ENCODE measurements around the gene PRR7.

Gene PRR7

DNA sequence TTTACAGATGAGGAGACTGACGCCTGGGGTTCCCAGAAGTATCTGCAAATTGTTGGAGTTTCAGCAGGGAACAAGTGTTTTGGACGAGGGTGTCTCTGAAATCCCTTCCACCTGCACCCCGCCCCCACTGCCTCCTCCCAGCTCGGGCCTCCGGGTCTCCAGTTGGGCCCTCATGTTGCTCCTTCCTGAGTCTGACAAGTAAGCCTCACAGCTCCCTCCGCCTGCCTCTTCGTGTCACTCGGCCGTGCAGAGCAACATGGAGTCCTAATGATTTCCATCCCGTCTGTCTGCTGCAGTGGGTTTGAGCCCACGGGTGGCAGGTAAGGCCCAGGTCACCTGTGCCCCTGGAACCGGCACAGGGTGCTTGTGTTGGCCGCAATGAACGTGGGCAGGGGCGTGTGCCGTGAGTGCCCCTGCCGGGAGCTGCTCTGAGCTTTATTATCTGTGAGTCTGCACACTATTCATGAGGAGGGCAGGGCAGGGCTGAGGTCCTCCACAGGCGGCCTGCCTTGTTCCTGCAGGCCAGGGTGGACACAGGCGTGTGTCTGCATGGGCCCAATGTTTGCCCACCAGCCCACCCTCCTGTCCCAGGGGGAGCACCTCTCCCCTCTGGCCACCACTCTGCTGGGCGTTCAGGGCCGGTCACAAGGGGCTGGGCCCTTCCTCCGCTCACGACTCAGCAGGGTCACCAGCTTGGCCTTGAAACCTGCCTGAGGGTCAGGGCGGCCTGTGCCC is 56.9 kb downstream of the PRR7 start:
- ChIA-PET POLR2A (interaction anchor here (0.5 to 1.3 kb wide), 3 partner anchors 12 to 714 kb away, joined by 3 read pairs; no protein-coding TSS in a partner anchor), CTCF (interaction anchor here (0.6 to 5.0 kb wide), 7 partner anchors 12 to 100 kb away, joined by 3 to 54 read pairs (median 5); no protein-coding TSS in a partner anchor)
- Histone ChIP-seq H3K9me3 (ENCODE audit: control insufficient read depth, insufficient read depth, low read depth, low read length) (no peaks in the 10 kb centered on the region), H3K36me3 (ENCODE audit: control insufficient read depth in 2 of 2, insufficient read depth in 1 of 2, low read length in 2 of 2) (peaks cover 0 to 2% of the 10 kb centered on the region in 2 experiments; a peak in 1 of 3 replicates), H3K4me3 (ENCODE audit: low read depth, low read length) (no peak overlapping the region), H3K27ac (ENCODE audit: extremely low read depth, low read depth, low read length) (no peak overlapping the region), H3K4me1 (ENCODE audit: control insufficient read depth, insufficient read depth, low read length) (no peaks in the 10 kb centered on the region)
- TF ChIP-seq ZBTB7A (tag by site-specific recombination; IDR thresholded peaks at IDR 0.05; ENCODE audit: low read depth), result no peak
- no peak for TF ChIP-seq KLF9 (tag by site-specific recombination; IDR thresholded peaks at IDR 0.05; ENCODE audit: low read depth)

- H3K9me3 ChIP-seq (ENCODE audit: control insufficient read depth, insufficient read depth, low read depth, low read length), result no peaks in the 10 kb centered on the region
- CTCF ChIA-PET, result interaction anchor here (0.5 to 1.7 kb wide), 6 partner anchors 13 to 558 kb away, joined by 3 to 6 read pairs (median 4); no protein-coding TSS in a partner anchor
- TF ChIP-seq ZNF747 (tag by site-specific recombination; IDR thresholded peaks at IDR 0.05), result no peak
- no peak for TF ChIP-seq ZNF362 (tag by site-specific recombination; IDR thresholded peaks at IDR 0.05)
- no peak for TF ChIP-seq RBAK (tag by site-specific recombination; IDR thresholded peaks at IDR 0.05)
- TF ChIP-seq ZNF777 (tag by site-specific recombination; IDR thresholded peaks at IDR 0.05; ENCODE audit: borderline replicate concordance), result no peak
- TF ChIP-seq KLF17 (tag by site-specific recombination; IDR thresholded peaks at IDR 0.05), result no peak
- no peak for TF ChIP-seq IKZF3 (tag by site-specific recombination; IDR thresholded peaks at IDR 0.05)
- no peak for TF ChIP-seq ZNF624 (tag by site-specific recombination; IDR thresholded peaks at IDR 0.05)
- no peak for TF ChIP-seq ZNF560 (tag by site-specific recombination; IDR thresholded peaks at IDR 0.05; ENCODE audit: borderline replicate concordance)
- TF ChIP-seq ZNF677 (tag by site-specific recombination; IDR thresholded peaks at IDR 0.05), result no peak
- TF ChIP-seq GLIS1 (tag by site-specific recombination; IDR thresholded peaks at IDR 0.05), result no peak
- no peak for TF ChIP-seq ZBTB20 (tag by site-specific recombination; IDR thresholded peaks at IDR 0.05)
- TF ChIP-seq ZNF792 (tag by site-specific recombination; IDR thresholded peaks at IDR 0.05), result no peak
- no peak overlapping the region for H3K27ac ChIP-seq (ENCODE audit: extremely low read depth, low read depth, low read length)
- H3K36me3 ChIP-seq (ENCODE audit: control insufficient read depth in 2 of 2, insufficient read depth in 1 of 2, low read length in 2 of 2), result peaks cover 0 to 10% of the 10 kb centered on the region in 2 experiments; a peak in 1 of 3 replicates
- no peaks in the 10 kb centered on the region for H3K4me1 ChIP-seq (ENCODE audit: control insufficient read depth, insufficient read depth, low read length)
- H3K4me3 ChIP-seq (ENCODE audit: low read depth, low read length), result no peak overlapping the region
- POLR2A ChIA-PET, result interaction anchor here (0.5 to 1.3 kb wide), 4 partner anchors 10 to 713 kb away, joined by 3 read pairs; no protein-coding TSS in a partner anchor
Measured at GRCh38 chr5:177504086-177505056, 57.8 kb downstream of the PRR7 start.

DNA sequence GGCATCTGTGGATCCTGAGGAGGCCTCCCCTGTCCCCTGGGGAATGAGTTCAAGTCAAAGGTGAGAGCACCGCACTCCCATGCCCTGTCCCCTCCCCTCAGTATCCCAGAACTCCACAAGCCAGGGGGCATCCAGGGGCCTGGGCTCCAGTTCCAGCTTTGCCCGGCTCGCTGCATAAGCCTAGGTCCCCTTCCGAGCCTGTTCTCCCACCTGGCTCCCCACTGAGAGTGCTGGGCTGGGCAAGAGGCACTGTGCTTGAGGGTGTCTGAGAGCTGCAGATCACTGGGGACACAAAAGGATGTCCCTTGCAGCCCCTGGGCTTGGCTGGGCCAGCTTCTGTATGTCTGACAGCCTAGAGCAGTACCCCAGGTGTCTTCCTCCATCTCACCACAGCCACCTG is 58.5 kb downstream of the PRR7 start:
- Histone ChIP-seq H3K9me3 (ENCODE audit: control insufficient read depth, insufficient read depth, low read depth, low read length) (no peaks in the 10 kb centered on the region), H3K27ac (ENCODE audit: extremely low read depth, low read depth, low read length) (no peak overlapping the region), H3K4me3 (ENCODE audit: low read depth, low read length) (no peak overlapping the region), H3K4me1 (ENCODE audit: control insufficient read depth, insufficient read depth, low read length) (no peaks in the 10 kb centered on the region), H3K36me3 (ENCODE audit: control insufficient read depth in 2 of 2, insufficient read depth in 1 of 2, low read length in 2 of 2) (peaks cover 0 to 13% of the 10 kb centered on the region in 2 experiments; a peak in 1 of 3 replicates)
- POLR2A ChIA-PET, result interaction anchor here (0.6 to 1.1 kb wide), 3 partner anchors 9 to 115 kb away, joined by 3 read pairs; no protein-coding TSS in a partner anchor
- CTCF ChIA-PET, result interaction anchor here (0.5 to 1.2 kb wide), 4 partner anchors 49 to 557 kb away, joined by 3 to 6 read pairs (median 4); no protein-coding TSS in a partner anchor
- TF ChIP-seq, protein P1, sequence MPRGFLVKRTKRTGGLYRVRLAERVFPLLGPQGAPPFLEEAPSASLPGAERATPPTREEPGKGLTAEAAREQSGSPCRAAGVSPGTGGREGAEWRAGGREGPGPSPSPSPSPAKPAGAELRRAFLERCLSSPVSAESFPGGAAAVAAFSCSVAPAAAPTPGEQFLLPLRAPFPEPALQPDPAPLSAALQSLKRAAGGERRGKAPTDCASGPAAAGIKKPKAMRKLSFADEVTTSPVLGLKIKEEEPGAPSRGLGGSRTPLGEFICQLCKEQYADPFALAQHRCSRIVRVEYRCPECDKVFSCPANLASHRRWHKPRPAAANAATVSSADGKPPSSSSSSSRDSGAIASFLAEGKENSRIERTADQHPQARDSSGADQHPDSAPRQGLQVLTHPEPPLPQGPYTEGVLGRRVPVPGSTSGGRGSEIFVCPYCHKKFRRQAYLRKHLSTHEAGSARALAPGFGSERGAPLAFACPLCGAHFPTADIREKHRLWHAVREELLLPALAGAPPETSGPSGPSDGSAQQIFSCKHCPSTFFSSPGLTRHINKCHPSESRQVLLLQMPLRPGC (tag by site-specific recombination; IDR thresholded peaks at IDR 0.05), result no peak
- no peak for TF ChIP-seq KLF10 (tag by site-specific recombination; IDR thresholded peaks at IDR 0.05)
- no peak for TF ChIP-seq ZNF239 (tag by site-specific recombination; IDR thresholded peaks at IDR 0.05)
- TF ChIP-seq MEIS1 (CRISPR knock-in tag; IDR thresholded peaks at IDR 0.05; ENCODE audit: borderline replicate concordance), result no peak
- no peak for TF ChIP-seq BCL11B (tag by site-specific recombination; IDR thresholded peaks at IDR 0.05; ENCODE audit: low read depth)
- no peak for TF ChIP-seq ZNF473 (tag by site-specific recombination; IDR thresholded peaks at IDR 0.05)
- TF ChIP-seq ZNF707 (tag by site-specific recombination; IDR thresholded peaks at IDR 0.05), result no peak
- no peak for TF ChIP-seq GLI2 (tag by site-specific recombination; IDR thresholded peaks at IDR 0.05; ENCODE audit: borderline replicate concordance, low read depth)
- TF ChIP-seq, protein P2, sequence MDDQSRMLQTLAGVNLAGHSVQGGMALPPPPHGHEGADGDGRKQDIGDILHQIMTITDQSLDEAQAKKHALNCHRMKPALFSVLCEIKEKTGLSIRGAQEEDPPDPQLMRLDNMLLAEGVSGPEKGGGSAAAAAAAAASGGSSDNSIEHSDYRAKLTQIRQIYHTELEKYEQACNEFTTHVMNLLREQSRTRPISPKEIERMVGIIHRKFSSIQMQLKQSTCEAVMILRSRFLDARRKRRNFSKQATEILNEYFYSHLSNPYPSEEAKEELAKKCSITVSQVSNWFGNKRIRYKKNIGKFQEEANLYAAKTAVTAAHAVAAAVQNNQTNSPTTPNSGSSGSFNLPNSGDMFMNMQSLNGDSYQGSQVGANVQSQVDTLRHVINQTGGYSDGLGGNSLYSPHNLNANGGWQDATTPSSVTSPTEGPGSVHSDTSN (CRISPR knock-in tag; IDR thresholded peaks at IDR 0.05), result no peak
- no peak for TF ChIP-seq GLIS1 (tag by site-specific recombination; IDR thresholded peaks at IDR 0.05)
- TF ChIP-seq SP2 (tag by site-specific recombination; IDR thresholded peaks at IDR 0.05), result no peak
